HAP-1 (cell line): ENCODE measurements around the gene SYK.
"Not testable (repeated sequence)": the region's sequence is repeated elsewhere in the genome, so short reads cannot be mapped to it uniquely, and the experiment has no call there.

Source experiments
- DNase-seq, 2 experiments: peaks; one replicate each; pipeline ENCODE4 v3.0.0-alpha.2; 2016 to 2020; ENCODE audit warnings: low spot score in 2 of 2
- H3K27me3 ChIP-seq: fragments of 250-450 bp; sonication (Bioruptor Pico); 2 replicates; pipeline ENCODE4 v1.5.1; 2020; ENCODE audit warnings: low read depth, mild to moderate bottlenecking, moderate library complexity
- H3K36me3 ChIP-seq: fragments of 250-450 bp; sonication (Bioruptor Pico); replicated peaks from 2 replicates; pipeline ENCODE4 v1.5.1; 2020; ENCODE audit warnings: mild to moderate bottlenecking
- H3K4me1 ChIP-seq: fragments of 250-450 bp; sonication (Bioruptor Pico); 2 replicates; pipeline ENCODE4 v1.5.1; 2020; ENCODE audit warnings: mild to moderate bottlenecking
- H3K4me3 ChIP-seq: fragments of 250-450 bp; sonication (Bioruptor Pico); 2 replicates; pipeline ENCODE4 v1.5.1; 2020; ENCODE audit warnings: mild to moderate bottlenecking, moderate library complexity
- H3K9me3 ChIP-seq: fragments of 250-450 bp; sonication (Bioruptor Pico); 2 replicates; pipeline ENCODE4 v1.5.1; 2020; ENCODE audit warnings: mild to moderate bottlenecking, moderate library complexity
- in situ Hi-C: fragments of 300-500 bp; cut with MboI; formaldehyde crosslinking; loops from 3 replicates; pipeline ENCODE4 v1.14.3; 2020; ENCODE audit warnings: low sequenced_read_pairs, inconsistent platforms, mixed read lengths

The SYK gene

GRCh38 chr9:90805006-90805996, 3.7 kb downstream of the SYK start:
- no peaks in the 10 kb centered on the region for H3K4me1 ChIP-seq
- in situ Hi-C loops = no loop called here
- H3K36me3 ChIP-seq = no peaks in the 10 kb centered on the region
- no peak overlapping the region for H3K4me3 ChIP-seq
- peaks cover 25% of the 10 kb centered on the region for H3K27me3 ChIP-seq
- DNase-seq = no peak
- no peaks in the 10 kb centered on the region for H3K9me3 ChIP-seq

- H3K4me1 ChIP-seq = no peaks in the 10 kb centered on the region
- no peak for DNase-seq
- H3K9me3 ChIP-seq = no peaks in the 10 kb centered on the region
- no peaks in the 10 kb centered on the region for H3K36me3 ChIP-seq
- H3K4me3 ChIP-seq = no peak overlapping the region
- in situ Hi-C loops = no loop called here
- H3K27me3 ChIP-seq = peaks cover 8% of the 10 kb centered on the region
Measured at GRCh38 chr9:90807006-90807405, 5.4 kb downstream of the SYK start.

GRCh38 chr9:90808398-90808797, 6.8 kb downstream of the SYK start:
- Histone ChIP-seq H3K9me3 (no peaks in the 10 kb centered on the region), H3K4me3 (no peak overlapping the region), H3K4me1 (no peaks in the 10 kb centered on the region), H3K27me3 (peaks cover 3% of the 10 kb centered on the region; the same call in 1 of the 2 replicates), H3K36me3 (no peaks in the 10 kb centered on the region)
- no peak for DNase-seq
- in situ Hi-C loops = no loop called here

GRCh38 chr9:90808890-90809685, 7.5 kb downstream of the SYK start:
- H3K4me3 ChIP-seq = no peak overlapping the region

GRCh38 chr9:90810691-90811090, 9.1 kb downstream of the SYK start:
- in situ Hi-C loops = no loop called here
- H3K9me3 ChIP-seq = no peaks in the 10 kb centered on the region
- H3K4me1 ChIP-seq = no peaks in the 10 kb centered on the region
- no peaks in the 10 kb centered on the region for H3K36me3 ChIP-seq
- H3K4me3 ChIP-seq = no peak overlapping the region
- H3K27me3 ChIP-seq = no peaks in the 10 kb centered on the region
- DNase-seq = no peak

More at GRCh38 chr9:90808890-90809685, 7.5 kb downstream of the SYK start:
- Histone ChIP-seq H3K4me1 (no peaks in the 10 kb centered on the region), H3K36me3 (no peaks in the 10 kb centered on the region), H3K27me3 (no peaks in the 10 kb centered on the region), H3K9me3 (no peaks in the 10 kb centered on the region)
- in situ Hi-C loops = no loop called here
- DNase-seq = no peak

- in situ Hi-C loops = no loop called here
- Histone ChIP-seq H3K27me3 (no peaks in the 10 kb centered on the region), H3K4me1 (no peaks in the 10 kb centered on the region), H3K36me3 (no peaks in the 10 kb centered on the region), H3K4me3 (no peak overlapping the region), H3K9me3 (no peaks in the 10 kb centered on the region)
- DNase-seq = no peak
Measured at GRCh38 chr9:90813046-90813445, 11.4 kb downstream of the SYK start.

GRCh38 chr9:90813523-90813922, 11.9 kb downstream of the SYK start:
- no peak overlapping the region for H3K4me3 ChIP-seq
- H3K4me1 ChIP-seq = no peaks in the 10 kb centered on the region
- no peaks in the 10 kb centered on the region for H3K27me3 ChIP-seq
- no peaks in the 10 kb centered on the region for H3K36me3 ChIP-seq
- in situ Hi-C loops = no loop called here
- no peaks in the 10 kb centered on the region for H3K9me3 ChIP-seq
- no peak for DNase-seq

- no peak for DNase-seq
- Histone ChIP-seq H3K9me3 (no peaks in the 10 kb centered on the region), H3K4me3 (no peak overlapping the region), H3K27me3 (no peaks in the 10 kb centered on the region), H3K36me3 (no peaks in the 10 kb centered on the region), H3K4me1 (no peaks in the 10 kb centered on the region)
- in situ Hi-C loops = no loop called here
Measured at GRCh38 chr9:90814355-90814754, 12.7 kb downstream of the SYK start.

- H3K4me3 ChIP-seq = no peak overlapping the region
Measured at GRCh38 chr9:90815183-90815943, 13.7 kb downstream of the SYK start.

GRCh38 chr9:90815944-90816357, 14.3 kb downstream of the SYK start:
- H3K36me3 ChIP-seq = no peaks in the 10 kb centered on the region
- no peaks in the 10 kb centered on the region for H3K27me3 ChIP-seq
- no peaks in the 10 kb centered on the region for H3K4me1 ChIP-seq
- no peak for DNase-seq
- H3K4me3 ChIP-seq = no peak overlapping the region
- in situ Hi-C loops = no loop called here
- no peaks in the 10 kb centered on the region for H3K9me3 ChIP-seq

More at GRCh38 chr9:90815183-90815943, 13.7 kb downstream of the SYK start:
- Histone ChIP-seq H3K36me3 (no peaks in the 10 kb centered on the region), H3K9me3 (no peaks in the 10 kb centered on the region), H3K4me1 (no peaks in the 10 kb centered on the region), H3K27me3 (no peaks in the 10 kb centered on the region)
- no peak for DNase-seq
- in situ Hi-C loops = no loop called here

GRCh38 chr9:90816690-90817089, 15.1 kb downstream of the SYK start:
- H3K4me1 ChIP-seq = no peaks in the 10 kb centered on the region
- no peaks in the 10 kb centered on the region for H3K9me3 ChIP-seq
- no peaks in the 10 kb centered on the region for H3K36me3 ChIP-seq
- H3K27me3 ChIP-seq = no peaks in the 10 kb centered on the region
- no peak for DNase-seq
- in situ Hi-C loops = no loop called here
- H3K4me3 ChIP-seq = no peak overlapping the region

GRCh38 chr9:90818279-90818678, 16.7 kb downstream of the SYK start:
- no peaks in the 10 kb centered on the region for H3K27me3 ChIP-seq
- no peaks in the 10 kb centered on the region for H3K4me1 ChIP-seq
- no peaks in the 10 kb centered on the region for H3K36me3 ChIP-seq
- no peak for DNase-seq
- no peak overlapping the region for H3K4me3 ChIP-seq
- no peaks in the 10 kb centered on the region for H3K9me3 ChIP-seq
- in situ Hi-C loops = no loop called here

GRCh38 chr9:90820406-90820805, 18.8 kb downstream of the SYK start:
- H3K4me1 ChIP-seq, H3K36me3 ChIP-seq, H3K9me3 ChIP-seq, DNase-seq, H3K4me3 ChIP-seq, in situ Hi-C loops, H3K27me3 ChIP-seq: not testable (repeated sequence)
